ENCODE measurements around the gene ITGA6.

- TF ChIP-seq POLR2A (IDR thresholded peaks at IDR 0.05; ENCODE audit: low read depth, low read length): no peak
- TF ChIP-seq POLR2AphosphoS5 (IDR thresholded peaks at IDR 0.05; ENCODE audit: low read depth, low read length): no peak
- no peak for TF ChIP-seq TAF1 (IDR thresholded peaks at IDR 0.05; ENCODE audit: borderline replicate concordance, low read depth, low read length)
Measured at GRCh38 chr2:172460780-172461201, 33.4 kb downstream of the ITGA6 start.

Data from GM12892 (cell line).